Stimulated activated CD8-positive, alpha-beta memory T cell treated with anti-CD3 and anti-CD28 coated beads, Interleukin-2, amount 100 ng/mL, for 48 hours (primary cell): ENCODE results near the gene FAM120B.

ENCODE experiments used
- DNase-seq, 2 donors: peaks; one replicate each; pipeline ENCODE4 v3.0.0-alpha.2; 2020; ENCODE audit warnings: low read depth in 2 of 2

FAM120B gene

GRCh38 chr6:170271771-170272314 is 34.7 kb upstream of the FAM120B start:
- peak in 1 of 2 donors; percentile 59 for DNase-seq

DNA sequence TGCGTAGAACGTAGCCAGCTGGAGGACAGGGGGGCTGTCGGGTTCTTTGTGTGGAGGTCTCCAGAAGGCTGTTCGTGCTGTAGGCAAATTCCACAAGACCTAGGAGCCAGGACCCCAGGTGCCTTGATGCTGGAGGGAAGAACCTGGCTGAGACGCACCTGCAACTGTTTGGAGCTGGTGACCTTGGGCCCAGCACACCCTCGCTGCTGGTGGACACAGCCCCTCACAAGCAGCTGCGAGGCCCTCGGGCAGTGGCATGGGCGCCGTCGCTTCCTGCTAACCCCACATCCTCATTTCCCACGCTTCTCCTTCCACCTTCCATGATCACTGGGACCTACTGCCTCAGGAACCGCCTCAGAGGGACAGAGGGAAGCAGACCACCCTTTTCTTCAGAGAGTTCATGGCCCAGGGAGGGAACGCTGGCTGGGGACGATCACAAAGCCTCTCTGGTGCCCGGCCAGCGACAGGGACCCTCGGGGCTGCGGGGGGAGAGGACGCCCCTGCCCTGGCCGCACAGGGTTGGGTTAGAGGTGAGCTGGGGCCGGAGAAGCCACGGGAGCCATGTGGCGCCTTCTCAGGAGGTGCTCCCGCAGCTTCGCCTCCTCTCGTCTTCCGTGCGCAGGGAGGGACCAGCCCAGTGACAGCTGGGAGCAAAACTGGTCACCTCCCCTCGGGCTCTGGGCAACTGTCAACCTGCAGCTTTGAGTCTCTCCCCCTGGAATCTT is 34.1 kb upstream of the FAM120B start:
- no peak for DNase-seq

- DNase-seq = no peak
Observed at GRCh38 chr6:170273191-170273590, 33.4 kb upstream of the FAM120B start.

GRCh38 chr6:170273681-170274080 is 32.9 kb upstream of the FAM120B start:
- DNase-seq = no peak

DNA sequence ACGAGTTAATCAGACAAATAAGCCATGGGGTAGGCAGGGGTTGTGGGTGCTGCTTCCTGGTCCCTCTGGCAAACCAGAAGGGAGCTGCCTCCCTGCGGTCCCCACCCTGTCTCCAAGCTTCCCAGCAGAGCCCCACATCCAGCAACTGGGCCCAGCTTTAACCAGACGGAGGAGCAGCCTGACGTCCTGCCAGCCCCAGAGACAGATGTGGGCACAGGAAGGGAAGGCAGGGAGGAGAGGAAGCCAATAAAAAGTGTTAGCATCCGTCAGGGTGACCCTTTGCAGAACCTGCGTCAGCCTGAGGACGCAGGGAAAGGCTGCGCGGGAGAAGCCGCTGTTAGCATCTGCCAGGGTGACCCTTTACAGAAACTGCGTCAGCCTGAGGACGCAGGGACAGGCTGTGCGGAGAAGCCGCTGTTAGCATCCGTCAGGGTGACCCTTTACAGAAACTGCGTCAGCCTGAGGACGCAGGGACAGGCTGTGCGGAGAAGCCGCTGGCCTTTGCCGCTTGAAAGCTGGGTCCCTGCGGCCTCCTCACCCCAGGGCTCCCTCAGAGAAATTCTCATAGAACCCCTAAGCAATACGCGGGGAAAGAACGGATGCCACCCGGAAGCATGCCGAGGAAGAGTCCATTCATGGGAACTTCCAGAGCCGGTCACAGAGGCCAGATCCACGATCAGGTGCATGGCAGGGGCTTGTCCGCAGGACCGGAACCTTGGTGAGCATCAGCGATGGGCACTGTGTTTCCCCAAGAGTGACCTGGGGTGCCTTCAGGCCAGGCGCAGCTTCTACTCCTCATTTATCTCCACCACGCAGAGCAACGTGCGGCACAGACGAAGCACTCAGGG is 31.6 kb upstream of the FAM120B start:
- no peak for DNase-seq

DNA sequence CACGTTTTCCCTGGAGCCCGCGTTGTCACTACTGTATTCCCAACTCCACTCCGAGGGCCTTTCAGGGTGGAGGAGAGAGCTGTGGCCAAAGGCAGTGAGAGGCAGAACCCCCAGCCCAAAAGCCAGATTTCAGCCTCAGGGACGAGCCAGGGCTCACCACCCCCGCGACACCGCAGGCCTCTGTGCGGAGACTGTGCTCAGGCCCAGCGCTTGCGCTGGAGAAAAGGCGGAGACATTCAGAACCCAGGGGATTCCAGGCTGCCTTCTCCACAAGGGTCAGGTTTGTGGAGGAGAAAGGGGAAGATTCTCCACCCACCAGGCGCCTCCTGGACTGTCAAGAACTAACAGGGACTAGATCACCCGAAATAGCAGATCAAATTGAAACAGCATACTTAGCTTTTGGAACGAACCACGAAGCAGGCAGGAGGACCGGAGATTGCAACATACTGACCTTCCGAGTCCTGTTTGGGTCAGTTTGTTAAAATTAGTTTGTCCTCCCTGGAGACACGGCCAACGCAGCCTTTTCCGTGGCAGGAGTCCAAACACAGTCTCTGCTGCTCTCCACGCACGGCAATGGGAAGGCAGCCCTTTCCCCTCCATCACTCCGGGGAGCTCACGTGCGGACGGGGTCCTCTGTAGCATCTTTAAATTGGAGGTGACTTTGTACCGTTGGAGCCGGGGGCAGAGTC is 30.0 kb upstream of the FAM120B start:
- no peak for DNase-seq

GRCh38 chr6:170277893-170278742 is 28.4 kb upstream of the FAM120B start:
- DNase-seq = no peak

- no peak for DNase-seq
Observed at GRCh38 chr6:170278743-170279094, 27.8 kb upstream of the FAM120B start.

- no peak for DNase-seq
Observed at GRCh38 chr6:170279426-170279825, 27.1 kb upstream of the FAM120B start.

- DNase-seq = no peak
Observed at GRCh38 chr6:170279977-170280688, 26.4 kb upstream of the FAM120B start.

DNA sequence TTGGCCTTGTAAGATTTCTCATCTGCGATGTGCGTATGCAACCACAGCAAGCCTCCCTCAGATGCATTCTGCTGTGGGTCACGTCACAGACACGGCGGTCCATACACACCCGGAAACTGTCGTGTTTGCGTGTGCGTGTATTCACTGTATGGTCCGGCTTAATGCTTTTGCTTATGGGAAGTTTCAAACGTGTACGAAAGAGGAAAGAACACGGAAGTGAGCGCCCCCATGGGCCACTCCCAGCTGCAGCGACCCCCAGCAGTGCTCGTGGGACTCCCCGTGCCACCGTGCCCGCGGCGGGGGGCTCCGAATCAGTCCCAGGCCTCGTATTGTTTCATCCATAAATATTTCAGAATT is 25.9 kb upstream of the FAM120B start:
- no peak for DNase-seq

DNA sequence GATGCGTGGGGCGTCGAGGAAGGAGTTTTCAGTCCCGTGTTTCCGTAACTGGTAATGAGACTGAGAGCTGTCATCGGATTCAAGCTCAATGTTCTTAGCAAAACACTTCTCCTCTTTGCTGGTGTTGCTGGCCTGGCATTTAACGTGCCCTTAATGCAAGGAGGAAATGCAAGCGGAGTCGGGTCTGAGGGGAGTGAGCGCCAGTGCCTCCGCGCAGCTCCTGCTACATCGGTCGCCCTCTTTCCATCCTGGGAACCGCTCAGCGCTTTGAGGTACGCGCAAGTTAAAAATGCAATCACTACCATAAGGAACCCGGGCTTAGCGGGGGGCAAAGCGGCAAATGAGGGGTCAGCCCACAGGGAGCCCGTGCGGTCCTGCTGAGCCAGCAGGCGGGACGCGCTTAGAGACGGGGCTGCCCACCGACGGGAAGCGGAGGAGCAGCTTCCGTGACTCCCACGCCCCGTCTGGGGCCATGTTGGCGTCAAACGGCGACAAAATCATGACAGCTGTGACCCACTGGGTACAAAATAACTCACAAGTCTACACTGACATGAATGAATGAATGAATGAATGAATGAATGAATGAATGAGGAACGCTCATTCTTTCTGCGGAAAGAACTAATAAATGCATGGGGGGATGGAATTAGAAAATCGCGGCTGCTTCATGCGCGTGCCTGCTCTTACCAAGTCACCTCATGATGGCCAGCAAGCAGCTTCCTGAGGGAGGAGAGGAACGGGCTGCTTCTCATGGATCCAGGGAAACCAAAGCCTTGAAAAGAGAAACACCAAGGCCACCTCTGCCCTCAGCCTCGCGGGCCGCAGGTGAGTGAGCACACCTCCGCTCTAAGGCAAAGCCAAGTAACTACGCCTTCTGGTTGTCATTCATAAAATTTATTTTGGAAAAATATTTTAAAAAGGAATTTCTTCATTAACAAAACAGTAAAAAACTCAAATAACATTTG is 24.9 kb upstream of the FAM120B start:
- no peak for DNase-seq

DNA sequence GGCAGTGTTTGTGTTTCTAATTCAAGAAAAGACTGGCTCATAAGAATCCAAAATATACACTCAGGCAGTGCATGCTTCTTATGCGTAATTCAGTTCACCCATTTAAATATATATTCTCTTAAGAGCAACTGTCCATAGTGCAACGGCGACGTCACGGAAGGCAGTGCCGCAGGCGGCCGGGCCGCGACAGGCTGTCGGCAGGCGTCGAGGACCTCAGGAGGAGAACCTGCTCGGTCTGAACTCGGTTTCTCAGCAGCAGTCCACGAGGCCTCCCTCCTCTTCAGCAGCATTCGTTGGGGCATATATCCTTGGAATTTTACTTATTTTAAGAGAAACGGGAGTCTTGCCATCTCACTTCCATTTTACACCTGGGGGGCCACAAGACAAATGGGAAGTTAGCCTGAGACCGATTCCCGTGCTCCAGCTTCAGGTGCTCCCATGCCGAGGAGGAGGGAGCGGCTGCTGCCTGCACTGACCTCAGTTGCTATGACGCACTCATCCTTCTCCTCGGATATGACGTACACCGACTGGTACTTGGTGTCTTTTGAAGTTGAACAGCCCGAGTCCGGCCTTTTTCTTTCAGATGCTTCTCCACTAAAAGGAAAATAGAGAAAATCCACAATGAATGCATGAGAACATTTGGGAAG is 23.9 kb upstream of the FAM120B start:
- no peak for DNase-seq

DNA sequence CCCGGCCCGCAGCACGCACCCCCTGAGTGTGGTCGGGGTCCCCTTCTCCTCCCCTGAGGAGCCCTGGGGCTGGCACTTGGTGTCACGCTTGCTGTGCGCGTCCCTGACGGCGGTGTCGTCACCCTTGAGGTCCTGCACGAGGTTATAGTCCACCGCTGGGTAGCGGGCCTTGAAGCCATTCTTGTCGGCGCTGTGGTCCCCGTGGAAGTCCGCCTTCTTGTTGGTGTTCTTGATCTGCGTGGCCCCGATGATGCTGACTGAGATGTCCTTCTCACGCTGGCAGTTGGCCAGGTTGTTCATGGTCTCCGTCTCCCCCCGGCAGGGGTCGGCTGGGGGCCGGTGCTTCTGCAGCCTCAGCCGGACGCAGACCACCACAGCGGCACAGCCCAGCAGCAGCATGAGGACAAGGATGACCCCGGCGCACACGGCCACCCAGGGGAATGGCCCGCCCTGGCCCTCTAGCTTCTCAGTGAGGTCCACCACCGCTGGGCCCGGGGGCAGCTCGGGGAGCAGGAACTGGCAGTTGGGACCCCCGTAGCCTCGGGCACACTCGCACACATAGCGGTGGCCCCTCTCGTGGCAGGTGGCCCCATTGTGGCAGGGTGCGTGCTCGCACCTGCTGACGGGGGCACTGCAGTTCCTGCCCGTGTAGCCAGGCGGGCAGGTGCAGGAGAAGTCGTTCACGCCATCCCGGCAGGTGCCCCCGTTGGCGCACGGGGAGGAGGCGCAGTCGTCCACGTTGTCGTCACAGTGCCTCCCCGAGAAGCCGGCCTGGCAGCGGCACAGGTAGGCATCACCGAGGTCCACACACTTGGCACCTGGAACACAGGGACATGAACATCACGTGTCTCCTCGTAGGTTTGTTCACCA is 23.1 kb upstream of the FAM120B start:
- DNase-seq = no peak

DNA sequence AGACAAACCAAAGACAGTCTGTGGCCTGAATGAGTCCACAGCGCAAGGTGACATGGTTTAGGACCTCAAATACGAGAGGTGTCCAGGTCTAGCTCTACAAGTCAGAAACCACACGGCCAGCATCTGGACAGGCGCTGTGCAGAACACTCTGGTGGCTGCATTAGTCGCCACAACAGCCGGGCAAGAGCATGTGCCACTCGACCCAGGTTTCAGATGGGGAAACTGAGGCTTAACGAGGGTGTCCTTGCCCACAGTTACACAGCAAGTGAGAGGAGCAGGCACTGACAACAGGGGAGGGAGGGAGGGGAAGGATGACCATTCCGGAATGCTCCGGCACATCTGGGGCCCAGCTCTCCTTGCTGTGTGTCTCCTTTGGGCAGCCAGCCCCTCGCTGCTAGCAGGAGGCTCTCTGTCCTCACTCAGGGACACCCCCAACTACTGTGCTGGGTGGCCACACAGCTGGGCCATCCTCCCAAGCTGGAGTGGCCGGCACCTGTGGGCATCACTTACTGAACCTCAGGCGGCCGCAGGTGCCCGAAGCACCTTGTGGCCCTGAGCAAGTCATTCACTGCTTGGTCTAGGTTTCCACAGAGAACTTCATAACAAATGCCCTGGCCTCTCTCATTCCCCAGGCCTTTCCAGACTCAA is 22.3 kb upstream of the FAM120B start:
- no peak for DNase-seq

- no peak for DNase-seq
Observed at GRCh38 chr6:170284866-170285469, 21.6 kb upstream of the FAM120B start.

GRCh38 chr6:170285482-170285881 is 21.1 kb upstream of the FAM120B start:
- no peak for DNase-seq
